Stromal cell of bone marrow (primary cell): ENCODE measurements around the gene CARD10.
"Not testable (repeated sequence)": the region's sequence is repeated elsewhere in the genome, so short reads cannot be mapped to it uniquely, and the experiment has no call there.

Experiments used
- DNase-seq: peaks from one replicate; pipeline ENCODE4 v3.0.0-alpha.2; 2012; ENCODE audit warnings: low read depth

The CARD10 gene

DNA sequence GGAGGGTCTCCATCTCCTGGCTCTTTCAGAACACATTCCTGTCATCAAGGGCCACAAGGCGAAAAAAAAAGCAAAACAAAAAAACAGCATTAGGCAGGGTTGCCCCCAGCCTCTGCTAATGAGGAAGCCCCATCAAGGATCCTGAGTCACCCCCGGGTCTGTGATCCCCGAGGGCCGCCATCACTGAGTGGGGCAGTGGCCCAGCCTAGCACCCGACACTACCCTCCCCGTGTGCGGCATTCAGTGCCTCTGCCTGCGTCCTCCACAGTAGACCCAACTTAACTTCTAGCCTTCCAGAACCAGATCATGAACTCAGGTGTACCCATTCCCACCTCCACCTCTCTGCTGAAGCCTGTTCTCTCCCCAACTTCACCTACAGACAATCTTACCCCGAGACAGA is 34.5 kb upstream of the CARD10 start:
- no peak for DNase-seq

DNA sequence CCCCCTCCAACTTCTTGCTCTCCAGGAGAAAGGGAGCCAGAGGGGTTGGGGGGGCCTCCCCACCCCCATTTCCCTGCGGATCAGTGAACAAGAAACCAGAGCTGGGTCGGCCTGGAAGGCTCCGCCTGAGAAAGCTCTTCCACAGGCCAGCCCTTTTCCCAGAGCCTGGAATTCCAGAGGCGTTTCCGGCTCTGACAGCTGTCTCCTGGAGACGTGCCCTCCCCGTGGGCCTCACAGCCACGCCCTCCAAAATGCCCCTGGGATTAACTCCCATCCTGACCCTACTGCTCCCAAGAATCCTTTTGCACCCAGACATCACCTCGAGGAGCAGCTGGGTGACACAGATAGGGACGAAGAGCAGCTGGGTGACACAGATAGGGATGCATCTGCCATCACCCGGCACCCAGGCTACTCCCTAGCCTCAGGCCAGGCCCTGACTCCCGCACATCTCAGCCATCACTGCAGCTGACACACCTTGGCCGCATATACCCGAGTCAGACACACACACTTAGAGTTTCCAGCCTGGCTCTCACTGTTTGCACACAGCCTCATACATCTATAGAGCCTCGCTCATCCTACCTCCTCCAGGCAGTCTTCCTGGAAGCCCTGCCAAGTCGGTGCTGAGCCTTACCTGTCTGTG is 33.4 kb upstream of the CARD10 start:
- no peak for DNase-seq

- no peak for DNase-seq
These were observed 32.8 kb upstream of the CARD10 start for GRCh38 chr22:37551981-37552380.

DNA sequence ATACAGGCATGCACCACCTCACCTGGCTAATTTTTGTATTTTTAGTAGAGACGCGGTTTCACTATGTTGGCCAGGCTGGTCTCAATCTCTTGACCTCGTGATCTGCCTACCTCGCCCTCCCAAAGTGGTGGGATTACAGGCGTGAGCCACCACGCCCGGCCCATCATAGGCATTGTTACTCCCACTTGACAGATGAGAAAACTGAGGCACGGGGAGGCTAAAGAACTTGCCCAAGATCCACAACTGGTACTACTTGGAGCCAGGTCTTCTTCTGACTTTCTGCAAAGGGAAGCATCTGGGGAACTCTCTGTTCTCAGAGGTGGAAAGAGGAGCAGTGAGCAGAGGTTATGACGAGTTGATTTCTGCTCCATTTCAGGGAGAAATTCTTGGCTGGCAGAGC is 31.7 kb upstream of the CARD10 start:
- not testable (repeated sequence) for DNase-seq

GRCh38 chr22:37549704-37550059 is 30.5 kb upstream of the CARD10 start:
- no peak for DNase-seq

DNA sequence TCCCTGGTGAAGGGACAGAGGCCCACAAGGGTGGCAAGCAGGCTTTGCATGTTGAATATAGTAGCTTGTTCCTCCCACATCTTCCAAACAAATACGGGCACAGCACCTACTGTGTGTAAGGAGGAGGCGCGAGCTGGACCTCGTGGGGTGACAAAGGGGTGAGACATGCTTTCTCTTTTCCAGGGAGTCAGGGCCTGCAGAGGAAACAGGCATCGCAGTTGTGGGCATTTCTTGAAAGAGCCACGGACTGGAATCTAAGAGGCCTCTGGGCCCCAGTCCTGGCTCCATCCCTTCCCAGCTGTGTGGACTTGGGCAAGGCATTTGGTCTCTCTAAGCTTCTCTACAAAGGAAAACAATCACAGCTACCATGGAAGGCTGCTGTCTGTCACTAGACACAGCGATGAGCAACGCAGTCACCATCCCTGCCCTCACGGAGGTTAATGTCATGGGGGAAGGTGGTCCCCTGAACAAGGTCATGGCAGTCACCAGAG is 28.1 kb upstream of the CARD10 start:
- DNase-seq: no peak

GRCh38 chr22:37546437-37547250 is 27.4 kb upstream of the CARD10 start:
- DNase-seq: no peak

- DNase-seq: peak; percentile 95
These were observed 26.7 kb upstream of the CARD10 start for GRCh38 chr22:37545703-37546436.

DNA sequence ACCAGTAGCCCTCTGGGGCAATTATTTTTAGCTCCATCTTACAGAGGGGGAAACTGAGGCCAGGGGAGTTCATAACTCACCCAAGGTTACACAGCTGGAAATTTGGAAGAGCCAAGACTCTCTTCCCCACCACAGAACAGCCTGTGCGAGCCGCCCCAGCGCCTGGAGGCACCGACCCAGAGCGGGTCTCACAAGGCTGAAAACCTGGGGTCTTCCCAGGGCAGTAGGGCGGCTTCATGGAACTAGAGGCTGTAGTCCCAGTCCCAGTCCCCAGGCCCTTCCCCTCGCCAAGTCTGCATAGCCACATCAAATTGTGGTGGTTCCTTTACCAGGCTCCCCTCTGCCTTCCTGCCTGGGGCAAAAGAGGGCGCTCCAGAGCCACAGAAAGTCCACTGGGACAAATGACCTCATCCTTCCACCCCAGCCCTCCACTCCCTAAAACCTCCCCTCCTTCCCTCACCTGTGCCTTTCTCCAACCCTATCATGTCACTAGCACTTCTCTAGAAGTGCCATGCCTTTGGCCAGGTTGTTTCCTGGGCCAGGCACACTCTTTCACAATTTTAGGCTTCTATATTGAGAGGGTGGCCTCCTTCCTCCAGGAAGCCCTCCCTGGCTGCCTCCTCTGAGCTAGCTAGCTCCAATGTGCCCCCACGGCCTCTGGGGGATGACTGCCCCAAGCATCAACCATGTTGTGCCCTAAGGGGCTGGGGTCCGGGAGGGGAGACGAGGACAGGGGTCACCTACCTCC is 25.9 kb upstream of the CARD10 start:
- no peak for DNase-seq

DNA sequence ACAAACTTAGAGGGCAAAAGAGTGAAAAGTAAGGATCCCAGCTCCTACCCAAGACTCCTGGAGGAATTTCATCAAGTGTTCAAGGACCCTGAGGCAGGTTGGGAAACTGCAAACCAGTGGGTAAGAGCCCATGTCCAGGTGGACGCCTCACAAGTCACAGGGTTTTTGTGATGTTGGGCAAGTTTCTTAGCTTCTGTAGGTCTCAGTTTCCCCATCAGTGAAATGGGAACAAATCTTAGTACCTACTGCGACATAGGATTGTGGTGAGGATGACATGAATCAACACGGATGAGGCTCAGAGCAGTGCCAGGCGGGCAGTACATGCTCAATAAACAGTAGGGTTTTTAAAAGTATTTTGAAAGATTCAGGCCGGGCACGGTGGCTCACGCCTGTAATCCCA is 23.7 kb upstream of the CARD10 start:
- no peak for DNase-seq

GRCh38 chr22:37542416-37542815 is 23.2 kb upstream of the CARD10 start:
- DNase-seq: not testable (repeated sequence)

GRCh38 chr22:37539790-37540189 is 20.6 kb upstream of the CARD10 start:
- not testable (repeated sequence) for DNase-seq

DNA sequence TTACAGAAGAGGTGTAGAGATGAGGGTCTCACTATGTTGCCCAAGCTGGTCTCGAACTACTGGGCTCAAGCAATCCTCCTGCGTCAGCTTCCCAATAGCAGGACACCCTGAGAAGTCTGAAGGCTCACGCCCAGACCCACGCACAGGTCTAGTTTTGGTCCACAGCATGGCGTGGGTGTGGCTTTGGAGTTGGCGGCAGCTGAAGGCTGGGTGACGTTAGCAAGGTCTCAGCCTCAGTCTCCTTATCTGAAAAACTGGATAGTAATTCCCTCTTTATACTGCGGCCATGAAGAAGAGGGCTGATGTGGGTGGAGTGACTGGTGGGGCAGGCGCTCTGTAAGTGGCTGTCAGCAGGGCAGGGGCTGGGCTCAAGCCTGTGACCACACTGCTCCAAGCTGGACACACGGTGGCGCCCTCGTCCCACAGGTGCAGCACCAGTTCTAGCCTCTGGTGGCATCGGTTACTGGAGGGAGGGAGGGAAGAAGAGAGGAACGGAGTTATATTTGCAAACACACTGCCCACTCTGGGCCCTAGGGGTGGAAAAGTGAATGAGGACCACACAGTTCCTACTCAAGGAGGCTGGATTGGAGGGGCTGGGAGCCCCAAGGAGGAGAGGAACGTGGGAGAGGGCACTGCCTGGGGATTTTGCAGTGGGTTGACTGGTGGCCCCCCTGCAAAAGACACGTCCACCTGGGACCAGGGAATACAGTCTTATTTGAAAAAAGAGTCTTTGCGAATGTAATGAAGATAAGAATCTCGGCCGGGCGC is 19.6 kb upstream of the CARD10 start:
- peak; percentile 86 for DNase-seq

GRCh38 chr22:37535159-37535558 is 15.9 kb upstream of the CARD10 start:
- no peak for DNase-seq

DNA sequence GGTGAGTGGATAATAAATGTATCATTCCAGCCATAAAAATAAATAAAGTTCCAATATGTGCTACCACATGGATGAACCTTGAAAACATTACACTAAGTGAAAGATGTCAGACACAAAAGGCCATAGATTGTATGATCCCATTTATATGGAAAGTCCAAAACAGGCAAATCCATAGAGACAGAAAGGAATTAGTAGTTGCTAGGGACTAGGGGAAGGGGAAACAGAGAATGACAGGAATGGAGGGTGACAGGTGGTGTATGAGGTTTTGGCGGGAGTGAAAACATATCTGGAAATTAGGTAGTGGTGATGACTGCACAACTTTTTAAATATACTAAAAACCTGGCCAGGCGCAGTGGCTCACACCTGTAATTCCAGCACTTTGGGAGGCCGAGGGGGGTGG is 15.2 kb upstream of the CARD10 start:
- no peak for DNase-seq

GRCh38 chr22:37533995-37534394 is 14.8 kb upstream of the CARD10 start:
- peak; percentile 60 for DNase-seq

GRCh38 chr22:37529652-37530345 is 10.6 kb upstream of the CARD10 start:
- DNase-seq: no peak

GRCh38 chr22:37527952-37528351 is 8.7 kb upstream of the CARD10 start:
- not testable (repeated sequence) for DNase-seq

DNA sequence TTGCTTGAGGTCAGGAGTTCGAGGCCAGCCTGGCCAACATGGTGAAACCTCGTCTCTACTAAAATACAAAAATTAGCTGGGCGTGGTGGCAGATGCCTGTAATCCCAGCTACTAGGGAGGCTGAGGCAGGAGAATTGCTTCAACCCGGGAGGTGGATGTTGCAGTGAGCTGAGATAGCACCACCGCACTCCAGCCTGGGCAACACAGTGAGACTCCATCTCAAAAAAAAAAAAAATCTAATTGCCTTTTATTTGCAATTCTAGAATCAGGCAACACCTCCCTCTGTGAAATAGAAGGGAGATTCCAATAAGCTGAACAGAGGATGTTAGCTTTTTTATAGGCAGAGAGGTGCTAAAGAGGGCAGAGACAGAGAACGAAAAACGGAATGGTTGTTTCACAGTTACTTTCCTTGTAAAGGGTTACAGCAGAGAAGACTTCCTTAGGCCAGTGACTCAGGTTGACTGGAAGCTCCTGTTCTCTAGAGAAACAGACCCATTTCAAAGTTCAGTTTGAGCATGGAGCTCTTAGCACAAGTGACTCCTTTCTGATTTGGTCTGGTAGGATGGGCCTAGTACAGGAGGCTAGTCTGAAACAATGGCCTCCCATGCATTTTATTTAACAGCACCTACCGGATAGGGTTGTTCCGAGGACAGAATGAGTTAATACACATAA is 8.0 kb upstream of the CARD10 start:
- not testable (repeated sequence) for DNase-seq

- DNase-seq: peak; percentile 73
These were observed 7.2 kb upstream of the CARD10 start for GRCh38 chr22:37526376-37526775.
